A549 (cell line): ENCODE results near the gene UBE2L5.

Source experiments
- CHD2 ChIP-seq: fragments of 150-350 bp; IDR thresholded peaks from 2 replicates; pipeline ENCODE4 v1.6.1; 2014; ENCODE audit warnings: low read length; ENCODE audit not compliant: partially characterized antibody
- ESRRA ChIP-seq: fragments of 150-350 bp; IDR thresholded peaks from 2 replicates; pipeline ENCODE4 v1.6.1; 2014; ENCODE audit warnings: mild to moderate bottlenecking, low read length, borderline replicate concordance
- FOSL2 ChIP-seq, 2 experiments: fragments of 450-650 bp in 1 of 2; fragments of >200 bp in 1 of 2; sonication (Bioruptor Twin) in 1 of 2; formaldehyde crosslinking; IDR thresholded peaks; 2 replicates each; pipeline versions ENCODE4 v1.5.0 to v1.6.1; 2016 to 2020; ENCODE audit warnings: mild to moderate bottlenecking in 1 of 2, moderate library complexity in 1 of 2
- GATA3 ChIP-seq: IDR thresholded peaks from 2 replicates; pipeline ENCODE4 v1.6.1; 2012; ENCODE audit warnings: borderline replicate concordance
- MAZ ChIP-seq: fragments of 150-350 bp; IDR thresholded peaks from 2 replicates; pipeline ENCODE4 v1.6.1; 2014; ENCODE audit warnings: antibody characterized with exemption, low read depth, low read length, borderline replicate concordance
- MYC ChIP-seq: IDR thresholded peaks from 2 replicates; pipeline ENCODE4 v1.6.1; 2012; ENCODE audit warnings: mild to moderate bottlenecking, inconsistent platforms, low read length, improper control_type of control experiment, borderline replicate concordance
- POLR2A ChIP-seq: IDR thresholded peaks from 2 replicates; pipeline ENCODE4 v1.6.1; 2012; ENCODE audit warnings: mild to moderate bottlenecking, low read length
- RCOR1 ChIP-seq: fragments of 150-350 bp; IDR thresholded peaks from 2 replicates; pipeline ENCODE4 v1.6.1; 2014; ENCODE audit warnings: antibody characterized with exemption, low read length, low read depth
- RNF2 ChIP-seq: fragments of 200-600 bp; sonication (generic); IDR thresholded peaks from 2 replicates; pipeline ENCODE4 v1.6.1; 2016; ENCODE audit warnings: low read depth, mild to moderate bottlenecking, antibody characterized with exemption, moderate library complexity, borderline replicate concordance
- TF ChIP-seq, protein P1 (sequence below): fragments of 450-650 bp; IDR thresholded peaks from 2 replicates; pipeline ENCODE4 v1.6.1; 2014; ENCODE audit warnings: antibody characterized with exemption
- TF ChIP-seq, protein P2 (sequence below): fragments of 200-600 bp; sonication (generic); IDR thresholded peaks from 2 replicates; pipeline ENCODE4 v1.6.1; 2016; ENCODE audit warnings: antibody characterized with exemption, mild to moderate bottlenecking, moderate library complexity
- TF ChIP-seq, protein P3 (sequence below): IDR thresholded peaks from 2 replicates; pipeline ENCODE4 v1.6.1; 2012
- TF ChIP-seq, protein P4 (sequence below): fragments of >200 bp; sonication (Bioruptor Twin); formaldehyde crosslinking; IDR thresholded peaks from 3 replicates; pipeline ENCODE4 v1.5.1; 2016
- TF ChIP-seq, protein P5 (sequence below): IDR thresholded peaks from 2 replicates; pipeline ENCODE4 v1.6.1; 2012

DNA sequence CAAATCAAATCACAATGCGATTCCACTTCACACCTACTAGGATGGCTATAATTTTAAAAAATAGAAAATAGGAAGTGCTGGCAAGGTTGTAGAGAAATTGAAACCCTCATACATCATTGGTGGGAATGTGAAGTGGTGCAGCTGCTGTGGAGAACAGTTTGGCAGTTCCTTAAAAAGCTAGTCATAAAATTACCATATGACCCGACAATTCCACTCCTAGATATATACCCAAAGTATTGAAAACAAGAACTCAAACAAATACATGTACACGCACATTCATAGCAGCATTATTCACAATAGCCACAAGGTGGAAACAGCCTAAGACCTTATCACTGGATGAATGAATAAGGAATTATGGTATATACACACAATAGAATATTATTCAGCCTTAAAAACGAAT lies 31.4 kb downstream of the UBE2L5 start:
- TF ChIP-seq, protein P1, sequence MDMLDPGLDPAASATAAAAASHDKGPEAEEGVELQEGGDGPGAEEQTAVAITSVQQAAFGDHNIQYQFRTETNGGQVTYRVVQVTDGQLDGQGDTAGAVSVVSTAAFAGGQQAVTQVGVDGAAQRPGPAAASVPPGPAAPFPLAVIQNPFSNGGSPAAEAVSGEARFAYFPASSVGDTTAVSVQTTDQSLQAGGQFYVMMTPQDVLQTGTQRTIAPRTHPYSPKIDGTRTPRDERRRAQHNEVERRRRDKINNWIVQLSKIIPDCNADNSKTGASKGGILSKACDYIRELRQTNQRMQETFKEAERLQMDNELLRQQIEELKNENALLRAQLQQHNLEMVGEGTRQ, result no peak
- TF ChIP-seq FOSL2 (IDR thresholded peaks at IDR 0.05) (no peak), FOSL2 (CRISPR knock-in tag; IDR thresholded peaks at IDR 0.05) (no peak), ESRRA (no peak), GATA3 (no peak), RNF2 (no peak), MYC (no peak), CHD2 (no peak), RCOR1 (no peak), POLR2A (no peak), MAZ (no peak)
- TF ChIP-seq, protein P2, sequence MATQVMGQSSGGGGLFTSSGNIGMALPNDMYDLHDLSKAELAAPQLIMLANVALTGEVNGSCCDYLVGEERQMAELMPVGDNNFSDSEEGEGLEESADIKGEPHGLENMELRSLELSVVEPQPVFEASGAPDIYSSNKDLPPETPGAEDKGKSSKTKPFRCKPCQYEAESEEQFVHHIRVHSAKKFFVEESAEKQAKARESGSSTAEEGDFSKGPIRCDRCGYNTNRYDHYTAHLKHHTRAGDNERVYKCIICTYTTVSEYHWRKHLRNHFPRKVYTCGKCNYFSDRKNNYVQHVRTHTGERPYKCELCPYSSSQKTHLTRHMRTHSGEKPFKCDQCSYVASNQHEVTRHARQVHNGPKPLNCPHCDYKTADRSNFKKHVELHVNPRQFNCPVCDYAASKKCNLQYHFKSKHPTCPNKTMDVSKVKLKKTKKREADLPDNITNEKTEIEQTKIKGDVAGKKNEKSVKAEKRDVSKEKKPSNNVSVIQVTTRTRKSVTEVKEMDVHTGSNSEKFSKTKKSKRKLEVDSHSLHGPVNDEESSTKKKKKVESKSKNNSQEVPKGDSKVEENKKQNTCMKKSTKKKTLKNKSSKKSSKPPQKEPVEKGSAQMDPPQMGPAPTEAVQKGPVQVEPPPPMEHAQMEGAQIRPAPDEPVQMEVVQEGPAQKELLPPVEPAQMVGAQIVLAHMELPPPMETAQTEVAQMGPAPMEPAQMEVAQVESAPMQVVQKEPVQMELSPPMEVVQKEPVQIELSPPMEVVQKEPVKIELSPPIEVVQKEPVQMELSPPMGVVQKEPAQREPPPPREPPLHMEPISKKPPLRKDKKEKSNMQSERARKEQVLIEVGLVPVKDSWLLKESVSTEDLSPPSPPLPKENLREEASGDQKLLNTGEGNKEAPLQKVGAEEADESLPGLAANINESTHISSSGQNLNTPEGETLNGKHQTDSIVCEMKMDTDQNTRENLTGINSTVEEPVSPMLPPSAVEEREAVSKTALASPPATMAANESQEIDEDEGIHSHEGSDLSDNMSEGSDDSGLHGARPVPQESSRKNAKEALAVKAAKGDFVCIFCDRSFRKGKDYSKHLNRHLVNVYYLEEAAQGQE, result no peak
- TF ChIP-seq, protein P3, sequence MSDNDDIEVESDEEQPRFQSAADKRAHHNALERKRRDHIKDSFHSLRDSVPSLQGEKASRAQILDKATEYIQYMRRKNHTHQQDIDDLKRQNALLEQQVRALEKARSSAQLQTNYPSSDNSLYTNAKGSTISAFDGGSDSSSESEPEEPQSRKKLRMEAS, result no peak
- TF ChIP-seq, protein P4, sequence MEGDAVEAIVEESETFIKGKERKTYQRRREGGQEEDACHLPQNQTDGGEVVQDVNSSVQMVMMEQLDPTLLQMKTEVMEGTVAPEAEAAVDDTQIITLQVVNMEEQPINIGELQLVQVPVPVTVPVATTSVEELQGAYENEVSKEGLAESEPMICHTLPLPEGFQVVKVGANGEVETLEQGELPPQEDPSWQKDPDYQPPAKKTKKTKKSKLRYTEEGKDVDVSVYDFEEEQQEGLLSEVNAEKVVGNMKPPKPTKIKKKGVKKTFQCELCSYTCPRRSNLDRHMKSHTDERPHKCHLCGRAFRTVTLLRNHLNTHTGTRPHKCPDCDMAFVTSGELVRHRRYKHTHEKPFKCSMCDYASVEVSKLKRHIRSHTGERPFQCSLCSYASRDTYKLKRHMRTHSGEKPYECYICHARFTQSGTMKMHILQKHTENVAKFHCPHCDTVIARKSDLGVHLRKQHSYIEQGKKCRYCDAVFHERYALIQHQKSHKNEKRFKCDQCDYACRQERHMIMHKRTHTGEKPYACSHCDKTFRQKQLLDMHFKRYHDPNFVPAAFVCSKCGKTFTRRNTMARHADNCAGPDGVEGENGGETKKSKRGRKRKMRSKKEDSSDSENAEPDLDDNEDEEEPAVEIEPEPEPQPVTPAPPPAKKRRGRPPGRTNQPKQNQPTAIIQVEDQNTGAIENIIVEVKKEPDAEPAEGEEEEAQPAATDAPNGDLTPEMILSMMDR, result peak; percentile 14; the same call in 1 of the 3 replicates
- TF ChIP-seq, protein P5, sequence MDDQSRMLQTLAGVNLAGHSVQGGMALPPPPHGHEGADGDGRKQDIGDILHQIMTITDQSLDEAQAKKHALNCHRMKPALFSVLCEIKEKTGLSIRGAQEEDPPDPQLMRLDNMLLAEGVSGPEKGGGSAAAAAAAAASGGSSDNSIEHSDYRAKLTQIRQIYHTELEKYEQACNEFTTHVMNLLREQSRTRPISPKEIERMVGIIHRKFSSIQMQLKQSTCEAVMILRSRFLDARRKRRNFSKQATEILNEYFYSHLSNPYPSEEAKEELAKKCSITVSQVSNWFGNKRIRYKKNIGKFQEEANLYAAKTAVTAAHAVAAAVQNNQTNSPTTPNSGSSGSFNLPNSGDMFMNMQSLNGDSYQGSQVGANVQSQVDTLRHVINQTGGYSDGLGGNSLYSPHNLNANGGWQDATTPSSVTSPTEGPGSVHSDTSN, result no peak
